Measurements from ENCODE around the gene HERC2.

GRCh38 chr15:28165791-28166190 is 156.2 kb downstream of the HERC2 start:
- TF ChIP-seq CTCF (IDR thresholded peaks at IDR 0.05 in 8 of 11, conservative IDR thresholded peaks at IDR 0.05 in 3 of 11) (no peak), POLR2AphosphoS5 (IDR thresholded peaks at IDR 0.05) (no peak), POLR2A (IDR thresholded peaks at IDR 0.05) (no peak)

Data from spleen (tissue), 7 donors.